ENCODE results near the gene SLC29A1. TPM values are rescaled to one million over a fixed set of nuclear protein-coding genes. Genes with fewer than 3 reads are reported as not detected.
"Not testable (repeated sequence)": the region's sequence is repeated elsewhere in the genome, so short reads cannot be mapped to it uniquely, and the experiment has no call there.

The SLC29A1 gene
- total RNA-seq, 1 experiment from 2014 or later = 33.4 TPM

- no peak for DNase-seq (ENCODE audit: low spot score)
Measured at GRCh38 chr6:44222486-44223318, 693 bp upstream of the SLC29A1 start.

- DNase-seq (ENCODE audit: low spot score) = peak; percentile 39
Measured at GRCh38 chr6:44224029-44224964, 902 bp downstream of the SLC29A1 start.

GRCh38 chr6:44224965-44225305, 1.5 kb downstream of the SLC29A1 start:
- no peak for DNase-seq (ENCODE audit: low spot score)

- DNase-seq (ENCODE audit: low spot score) = no peak
Measured at GRCh38 chr6:44225579-44226325, 2.4 kb downstream of the SLC29A1 start.

- no peak for DNase-seq (ENCODE audit: low spot score)
Measured at GRCh38 chr6:44226368-44227147, 3.2 kb downstream of the SLC29A1 start.

GRCh38 chr6:44227148-44227793, 3.9 kb downstream of the SLC29A1 start:
- DNase-seq (ENCODE audit: low spot score) = no peak

GRCh38 chr6:44228031-44228430, 4.6 kb downstream of the SLC29A1 start:
- no peak for DNase-seq (ENCODE audit: low spot score)

GRCh38 chr6:44228433-44228832, 5.0 kb downstream of the SLC29A1 start:
- no peak for DNase-seq (ENCODE audit: low spot score)

- DNase-seq (ENCODE audit: low spot score) = no peak
Measured at GRCh38 chr6:44228836-44229235, 5.4 kb downstream of the SLC29A1 start.

GRCh38 chr6:44229376-44230033, 6.1 kb downstream of the SLC29A1 start:
- no peak for DNase-seq (ENCODE audit: low spot score)

GRCh38 chr6:44230034-44230675, 6.8 kb downstream of the SLC29A1 start:
- no peak for DNase-seq (ENCODE audit: low spot score)

- not testable (repeated sequence) for DNase-seq (ENCODE audit: low spot score)
Measured at GRCh38 chr6:44231426-44231825, 8.0 kb downstream of the SLC29A1 start.

GRCh38 chr6:44232676-44233566, 9.5 kb downstream of the SLC29A1 start:
- no peak for DNase-seq (ENCODE audit: low spot score)

GRCh38 chr6:44233567-44234100, 10.2 kb downstream of the SLC29A1 start:
- DNase-seq (ENCODE audit: low spot score) = no peak

- peak; percentile 81 for DNase-seq (ENCODE audit: low spot score)
Measured at GRCh38 chr6:44234101-44235025, 11.0 kb downstream of the SLC29A1 start.

- DNase-seq (ENCODE audit: low spot score) = no peak
Measured at GRCh38 chr6:44235269-44235668, 11.9 kb downstream of the SLC29A1 start.
